ENCODE measurements around the gene NRG3. TPM values are rescaled to one million over a fixed set of nuclear protein-coding genes. Genes with fewer than 3 reads are reported as not detected.

The NRG3 gene
- total RNA-seq, 1 experiment from 2014 or later: not detected

DNA sequence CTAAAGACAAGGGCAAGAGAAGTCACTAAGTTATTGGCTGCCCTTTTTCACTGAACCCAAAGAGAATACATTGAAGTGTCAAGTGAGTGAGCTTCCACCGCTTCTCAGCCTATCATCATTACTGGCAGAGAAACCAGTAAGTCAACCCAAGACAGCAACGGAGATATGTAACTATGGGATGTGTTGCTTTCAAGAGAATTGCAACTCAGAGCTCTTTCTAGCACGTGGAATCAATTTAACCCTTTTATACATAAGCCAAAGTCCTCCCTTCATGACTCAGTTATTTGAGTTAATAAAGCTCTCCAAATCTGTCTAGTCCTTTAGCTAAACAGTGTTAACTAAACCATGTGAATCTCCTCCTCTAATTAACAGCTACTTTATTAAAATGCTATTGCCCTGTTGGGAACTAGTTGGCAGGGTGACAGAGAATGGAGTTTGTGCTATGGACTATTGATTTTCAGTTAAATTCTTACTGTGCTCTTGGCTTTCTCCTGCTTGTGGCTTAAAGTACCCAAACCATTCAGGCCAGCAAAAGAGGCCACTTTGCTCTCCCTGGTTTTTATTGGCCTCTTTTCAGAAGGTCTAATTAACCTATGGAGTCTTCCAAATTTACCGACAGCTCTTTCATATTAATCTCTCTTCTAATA, 287.7 kb downstream of the NRG3 start:
- Histone ChIP-seq H3K9ac (ENCODE audit: low read length) (no peak overlapping the region), H3K9me2 (ENCODE audit: insufficient read depth) (no peaks in the 10 kb centered on the region), H3K4me2 (ENCODE audit: low read length) (no peak overlapping the region), H4K20me1 (ENCODE audit: insufficient read depth) (no peaks in the 10 kb centered on the region), H3K4me1 (ENCODE audit: control insufficient read depth in 1 of 2, insufficient read depth in 2 of 2, low read length in 2 of 2) (no peaks in the 10 kb centered on the region), H3K27ac (ENCODE audit: low read depth, low read length) (no peak overlapping the region), H3K79me2 (ENCODE audit: insufficient read depth, low read length) (no peaks in the 10 kb centered on the region), H3K27me3 (ENCODE audit: insufficient read depth, low read length) (no peaks in the 10 kb centered on the region), H3K4me3 (replicated peaks in 1 of 2; ENCODE audit: low read depth in 1 of 2, low read length in 2 of 2) (no peak overlapping the region), H3K36me3 (ENCODE audit: control insufficient read depth in 1 of 2, insufficient read depth in 2 of 2, low read length in 2 of 2) (no peaks in the 10 kb centered on the region), H2AFZ (ENCODE audit: low read depth, low read length, poor library complexity, severe bottlenecking) (no peak overlapping the region), H3K9me3 (ENCODE audit: control insufficient read depth in 1 of 2, insufficient read depth in 1 of 2, low read depth in 1 of 2, low read length in 2 of 2) (peaks cover 5 to 12% of the 10 kb centered on the region in 2 experiments; a peak in 2 of 4 replicates)
- TF ChIP-seq, protein P1, sequence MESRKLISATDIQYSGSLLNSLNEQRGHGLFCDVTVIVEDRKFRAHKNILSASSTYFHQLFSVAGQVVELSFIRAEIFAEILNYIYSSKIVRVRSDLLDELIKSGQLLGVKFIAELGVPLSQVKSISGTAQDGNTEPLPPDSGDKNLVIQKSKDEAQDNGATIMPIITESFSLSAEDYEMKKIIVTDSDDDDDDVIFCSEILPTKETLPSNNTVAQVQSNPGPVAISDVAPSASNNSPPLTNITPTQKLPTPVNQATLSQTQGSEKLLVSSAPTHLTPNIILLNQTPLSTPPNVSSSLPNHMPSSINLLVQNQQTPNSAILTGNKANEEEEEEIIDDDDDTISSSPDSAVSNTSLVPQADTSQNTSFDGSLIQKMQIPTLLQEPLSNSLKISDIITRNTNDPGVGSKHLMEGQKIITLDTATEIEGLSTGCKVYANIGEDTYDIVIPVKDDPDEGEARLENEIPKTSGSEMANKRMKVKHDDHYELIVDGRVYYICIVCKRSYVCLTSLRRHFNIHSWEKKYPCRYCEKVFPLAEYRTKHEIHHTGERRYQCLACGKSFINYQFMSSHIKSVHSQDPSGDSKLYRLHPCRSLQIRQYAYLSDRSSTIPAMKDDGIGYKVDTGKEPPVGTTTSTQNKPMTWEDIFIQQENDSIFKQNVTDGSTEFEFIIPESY (IDR thresholded peaks at IDR 0.05; ENCODE audit: extremely low read depth, insufficient replicate concordance, low read length): no peak
- TF ChIP-seq FOSL1 (IDR thresholded peaks at IDR 0.05; ENCODE audit: low read depth) (no peak), YY1 (IDR thresholded peaks at IDR 0.05; ENCODE audit: extremely low read depth, insufficient replicate concordance, low read depth, low read length) (no peak), EGR1 (IDR thresholded peaks at IDR 0.05; ENCODE audit: low read depth) (no peak), SP1 (IDR thresholded peaks at IDR 0.05; ENCODE audit: low read depth) (no peak), POLR2AphosphoS5 (IDR thresholded peaks at IDR 0.05; ENCODE audit: low read depth, low read length) (no peak), POLR2A (IDR thresholded peaks at IDR 0.05; ENCODE audit: borderline replicate concordance, extremely low read depth, insufficient read depth, insufficient read length) (no peak), RAD21 (IDR thresholded peaks at IDR 0.05; ENCODE audit: low read depth) (no peak), CEBPB (IDR thresholded peaks at IDR 0.05; ENCODE audit: low read depth) (no peak), EZH2 (IDR thresholded peaks at IDR 0.05) (no peak), SIN3A (IDR thresholded peaks at IDR 0.05; ENCODE audit: low read depth) (no peak)
- TF ChIP-seq, protein P2, sequence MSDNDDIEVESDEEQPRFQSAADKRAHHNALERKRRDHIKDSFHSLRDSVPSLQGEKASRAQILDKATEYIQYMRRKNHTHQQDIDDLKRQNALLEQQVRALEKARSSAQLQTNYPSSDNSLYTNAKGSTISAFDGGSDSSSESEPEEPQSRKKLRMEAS (IDR thresholded peaks at IDR 0.05): no peak
- TF ChIP-seq, protein P3, sequence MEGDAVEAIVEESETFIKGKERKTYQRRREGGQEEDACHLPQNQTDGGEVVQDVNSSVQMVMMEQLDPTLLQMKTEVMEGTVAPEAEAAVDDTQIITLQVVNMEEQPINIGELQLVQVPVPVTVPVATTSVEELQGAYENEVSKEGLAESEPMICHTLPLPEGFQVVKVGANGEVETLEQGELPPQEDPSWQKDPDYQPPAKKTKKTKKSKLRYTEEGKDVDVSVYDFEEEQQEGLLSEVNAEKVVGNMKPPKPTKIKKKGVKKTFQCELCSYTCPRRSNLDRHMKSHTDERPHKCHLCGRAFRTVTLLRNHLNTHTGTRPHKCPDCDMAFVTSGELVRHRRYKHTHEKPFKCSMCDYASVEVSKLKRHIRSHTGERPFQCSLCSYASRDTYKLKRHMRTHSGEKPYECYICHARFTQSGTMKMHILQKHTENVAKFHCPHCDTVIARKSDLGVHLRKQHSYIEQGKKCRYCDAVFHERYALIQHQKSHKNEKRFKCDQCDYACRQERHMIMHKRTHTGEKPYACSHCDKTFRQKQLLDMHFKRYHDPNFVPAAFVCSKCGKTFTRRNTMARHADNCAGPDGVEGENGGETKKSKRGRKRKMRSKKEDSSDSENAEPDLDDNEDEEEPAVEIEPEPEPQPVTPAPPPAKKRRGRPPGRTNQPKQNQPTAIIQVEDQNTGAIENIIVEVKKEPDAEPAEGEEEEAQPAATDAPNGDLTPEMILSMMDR (IDR thresholded peaks at IDR 0.05 in 2 of 3, conservative IDR thresholded peaks at IDR 0.05 in 1 of 3; ENCODE audit: borderline replicate concordance in 1 of 3, insufficient read depth in 1 of 3, low read depth in 2 of 3, low read length in 2 of 3): no peak
- TF ChIP-seq, protein P4, sequence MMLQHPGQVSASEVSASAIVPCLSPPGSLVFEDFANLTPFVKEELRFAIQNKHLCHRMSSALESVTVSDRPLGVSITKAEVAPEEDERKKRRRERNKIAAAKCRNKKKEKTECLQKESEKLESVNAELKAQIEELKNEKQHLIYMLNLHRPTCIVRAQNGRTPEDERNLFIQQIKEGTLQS (IDR thresholded peaks at IDR 0.05): no peak
- TF ChIP-seq, protein P5, sequence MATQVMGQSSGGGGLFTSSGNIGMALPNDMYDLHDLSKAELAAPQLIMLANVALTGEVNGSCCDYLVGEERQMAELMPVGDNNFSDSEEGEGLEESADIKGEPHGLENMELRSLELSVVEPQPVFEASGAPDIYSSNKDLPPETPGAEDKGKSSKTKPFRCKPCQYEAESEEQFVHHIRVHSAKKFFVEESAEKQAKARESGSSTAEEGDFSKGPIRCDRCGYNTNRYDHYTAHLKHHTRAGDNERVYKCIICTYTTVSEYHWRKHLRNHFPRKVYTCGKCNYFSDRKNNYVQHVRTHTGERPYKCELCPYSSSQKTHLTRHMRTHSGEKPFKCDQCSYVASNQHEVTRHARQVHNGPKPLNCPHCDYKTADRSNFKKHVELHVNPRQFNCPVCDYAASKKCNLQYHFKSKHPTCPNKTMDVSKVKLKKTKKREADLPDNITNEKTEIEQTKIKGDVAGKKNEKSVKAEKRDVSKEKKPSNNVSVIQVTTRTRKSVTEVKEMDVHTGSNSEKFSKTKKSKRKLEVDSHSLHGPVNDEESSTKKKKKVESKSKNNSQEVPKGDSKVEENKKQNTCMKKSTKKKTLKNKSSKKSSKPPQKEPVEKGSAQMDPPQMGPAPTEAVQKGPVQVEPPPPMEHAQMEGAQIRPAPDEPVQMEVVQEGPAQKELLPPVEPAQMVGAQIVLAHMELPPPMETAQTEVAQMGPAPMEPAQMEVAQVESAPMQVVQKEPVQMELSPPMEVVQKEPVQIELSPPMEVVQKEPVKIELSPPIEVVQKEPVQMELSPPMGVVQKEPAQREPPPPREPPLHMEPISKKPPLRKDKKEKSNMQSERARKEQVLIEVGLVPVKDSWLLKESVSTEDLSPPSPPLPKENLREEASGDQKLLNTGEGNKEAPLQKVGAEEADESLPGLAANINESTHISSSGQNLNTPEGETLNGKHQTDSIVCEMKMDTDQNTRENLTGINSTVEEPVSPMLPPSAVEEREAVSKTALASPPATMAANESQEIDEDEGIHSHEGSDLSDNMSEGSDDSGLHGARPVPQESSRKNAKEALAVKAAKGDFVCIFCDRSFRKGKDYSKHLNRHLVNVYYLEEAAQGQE (IDR thresholded peaks at IDR 0.05; ENCODE audit: low read depth): no peak
- ChIA-PET POLR2A (no interaction called here), CTCF (no interaction called here), RAD21 (ENCODE audit: low non-redundant PET in 1 of 2, low total read pairs in 2 of 2, uncharacterized antibody in 2 of 2, unreplicated experiment in 2 of 2) (no interaction called here)
- ATAC-seq (no peak), DNase-seq (ENCODE audit: low read depth, low spot score) (no peak)
- intact Hi-C loops (cut with micrococcal nuclease): no loop called here
- no TSS peak for BruUV-seq (replicated peaks)
